Thymus (tissue), 11 donors: Measurements from ENCODE around the gene SLC25A41. TPM values are rescaled to one million over a fixed set of nuclear protein-coding genes. Genes with fewer than 3 reads are reported as not detected.

Source experiments
- DNase-seq, 9 donors: peaks; one replicate each; pipeline ENCODE4 v3.0.0-alpha.2; 2013; ENCODE audit warnings: low spot score in 9 of 9, low read depth in 6 of 9, missing footprints in 1 of 9
- H3K27ac ChIP-seq, 2 donors: one replicate each; pipeline ENCODE4 v1.5.1; 2013; ENCODE audit warnings: control low read depth in 1 of 2, low read depth in 1 of 2, low read length in 1 of 2, mild to moderate bottlenecking in 1 of 2, moderate library complexity in 1 of 2
- H3K27me3 ChIP-seq, 2 donors: one replicate each; pipeline ENCODE4 v1.5.1; 2013; ENCODE audit warnings: low read length in 1 of 2; ENCODE audit not compliant: control insufficient read depth in 2 of 2, insufficient read depth in 1 of 2
- H3K36me3 ChIP-seq, 2 donors: one replicate each; pipeline ENCODE4 v1.5.1; 2013; ENCODE audit warnings: low read length in 1 of 2, mild to moderate bottlenecking in 1 of 2, moderate library complexity in 1 of 2; ENCODE audit not compliant: control insufficient read depth in 2 of 2, insufficient read depth in 2 of 2
- H3K4me1 ChIP-seq, 2 donors: one replicate each; pipeline ENCODE4 v1.5.1; 2013; ENCODE audit warnings: low read length in 2 of 2; ENCODE audit not compliant: control insufficient read depth in 2 of 2, insufficient read depth in 2 of 2
- H3K4me3 ChIP-seq, 2 donors: one replicate each; pipeline ENCODE4 v1.5.1; 2013; ENCODE audit warnings: low read length in 2 of 2, control low read depth in 1 of 2, mild to moderate bottlenecking in 1 of 2
- H3K9me3 ChIP-seq, 2 donors: one replicate each; pipeline ENCODE4 v1.5.1; 2013; ENCODE audit warnings: low read length in 1 of 2, mild to moderate bottlenecking in 1 of 2; ENCODE audit not compliant: control insufficient read depth in 2 of 2, insufficient read depth in 1 of 2
- WGBS: extraction: QIAGEN DNeasy Blood & Tissue Kit; methylation state at CpG from one replicate; pipeline ENCODE4 v1.1.7; 2013; 5-methylcytosine and 5-hydroxymethylcytosine counted together
- polyA plus RNA-seq: library from polyadenylated mRNA; stranded (reverse); fragments of 200-250 nt; gene quantifications from one replicate; pipeline ENCODE4 v1.2.3, GENCODE V29; 2013
- total RNA-seq: library from RNA; stranded (reverse); fragments of 120-200 nt; gene quantifications from one replicate; pipeline ENCODE4 v1.2.4, GENCODE V29; 2013
- donor health status: healthy.

The SLC25A41 gene
- total and polyA plus RNA-seq, 2 donors, result 0.05 to 0.27 TPM

- 88% methylated on average over 15 of the region's 15 CpGs for WGBS
- peaks cover 4 to 17% of the 10 kb centered on the region in 2 donors for H3K4me1 ChIP-seq
- no peak overlapping the region for H3K4me3 ChIP-seq
- H3K27ac ChIP-seq, result no peak overlapping the region
- peaks cover 7 to 28% of the 10 kb centered on the region in 2 donors for H3K9me3 ChIP-seq
- peaks cover 13 to 20% of the 10 kb centered on the region in 2 donors for H3K36me3 ChIP-seq
- DNase-seq, result no peak
- H3K27me3 ChIP-seq, result no peaks in the 10 kb centered on the region
These were observed 22.4 kb upstream of the SLC25A41 start for GRCh38 chr19:6455924-6456323.

DNA sequence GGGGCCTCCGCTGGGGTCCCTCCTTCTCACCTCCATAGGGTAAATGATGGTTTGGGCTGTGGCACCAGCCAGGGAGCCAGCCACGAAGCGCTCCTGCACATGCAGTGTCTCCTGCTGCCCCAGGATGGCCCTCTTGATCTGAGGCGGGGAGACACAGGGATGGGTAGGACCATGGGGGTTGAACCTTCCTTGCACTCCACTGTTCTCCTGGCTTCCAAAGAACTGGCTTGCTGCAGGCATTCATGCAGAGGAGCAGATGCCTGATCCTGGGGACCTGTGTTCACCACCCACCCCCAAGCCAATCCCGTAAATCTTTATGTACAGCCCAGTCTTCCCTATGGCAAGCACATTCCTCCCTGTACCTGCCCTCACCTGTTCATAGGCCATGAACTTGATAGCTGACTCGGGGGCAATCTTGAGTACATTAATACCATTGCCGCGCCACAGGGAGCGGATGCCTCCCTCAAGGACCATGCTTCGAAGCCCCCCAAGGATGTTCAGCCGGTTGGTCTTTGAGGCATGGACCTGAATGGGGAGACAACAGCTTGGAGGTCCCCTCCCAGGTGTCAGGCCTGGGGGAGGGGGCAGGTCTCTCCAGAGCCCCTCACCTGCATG is 20.5 kb upstream of the SLC25A41 start:
- Histone ChIP-seq H3K4me1 (peaks cover 4 to 6% of the 10 kb centered on the region in 2 donors), H3K27me3 (no peaks in the 10 kb centered on the region), H3K27ac (no peak overlapping the region), H3K36me3 (peaks cover 13 to 20% of the 10 kb centered on the region in 2 donors), H3K9me3 (peaks cover 7 to 24% of the 10 kb centered on the region in 2 donors), H3K4me3 (no peak overlapping the region)
- no peak for DNase-seq
- 99% methylated on average over 11 of the region's 11 CpGs for WGBS

DNA sequence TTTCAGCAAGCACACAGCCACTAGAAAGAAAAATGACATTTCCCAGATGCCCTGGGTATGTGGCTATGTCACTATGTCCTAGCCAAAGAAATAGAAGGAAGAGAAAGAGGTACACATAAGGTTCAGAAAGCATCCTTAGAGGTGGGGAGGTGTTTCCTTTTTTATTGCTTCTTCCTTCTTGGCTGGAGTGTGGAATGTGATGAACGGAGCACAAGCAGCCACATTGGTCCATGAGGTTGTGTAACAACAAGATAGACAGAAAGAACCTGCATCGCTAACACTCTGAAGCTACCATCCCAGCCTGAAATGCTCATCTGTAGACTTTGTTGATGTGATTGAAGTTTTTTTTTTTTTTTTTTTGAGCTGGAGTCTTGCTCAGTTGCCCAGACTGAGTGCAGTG is 19.3 kb upstream of the SLC25A41 start:
- peaks cover 7 to 24% of the 10 kb centered on the region in 2 donors for H3K9me3 ChIP-seq
- WGBS, result 97% methylated on average over 2 of the region's 2 CpGs
- H3K4me3 ChIP-seq, result no peak overlapping the region
- DNase-seq, result no peak
- H3K27ac ChIP-seq, result no peak overlapping the region
- H3K4me1 ChIP-seq, result no peaks in the 10 kb centered on the region
- no peaks in the 10 kb centered on the region for H3K27me3 ChIP-seq
- H3K36me3 ChIP-seq, result peaks cover 13 to 20% of the 10 kb centered on the region in 2 donors

GRCh38 chr19:6452223-6452614 is 18.7 kb upstream of the SLC25A41 start:
- 97% methylated on average over 19 of the region's 19 CpGs for WGBS
- peaks cover 13 to 20% of the 10 kb centered on the region in 2 donors for H3K36me3 ChIP-seq

DNA sequence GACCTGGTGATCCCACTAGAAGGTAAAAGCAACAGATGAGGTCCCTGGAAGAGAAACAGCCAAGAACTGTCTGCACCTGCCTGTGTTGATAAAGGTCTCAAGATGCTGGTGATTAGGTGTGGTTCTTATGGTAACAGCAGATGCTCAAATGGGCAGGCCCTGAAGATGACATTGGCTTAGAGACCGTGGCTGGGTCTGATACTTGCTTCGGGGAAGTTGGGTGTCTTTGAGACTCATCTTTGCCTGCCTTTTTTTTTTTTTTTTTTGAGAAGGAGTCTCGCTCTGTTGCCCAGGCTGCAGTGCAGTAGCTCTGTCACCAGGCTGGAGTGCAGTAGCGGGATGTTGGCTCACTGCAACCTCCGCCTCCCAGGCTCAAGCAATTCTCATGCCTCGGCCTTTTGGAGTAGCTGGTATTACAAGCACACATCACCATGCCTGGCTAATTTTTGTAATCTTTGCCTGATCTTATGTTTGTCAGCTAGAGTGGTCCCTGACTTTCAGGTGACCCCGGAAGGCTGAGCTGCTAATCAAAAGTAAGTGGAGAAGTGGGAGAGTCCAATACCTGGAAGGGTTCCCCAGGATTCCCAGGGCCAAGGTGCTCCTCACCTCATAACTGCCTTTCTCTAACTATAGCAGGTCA is 18.1 kb upstream of the SLC25A41 start:
- WGBS, result 95% methylated on average over 7 of the region's 7 CpGs
- H3K4me3 ChIP-seq, result no peak overlapping the region
- DNase-seq, result no peak
- H3K9me3 ChIP-seq, result peaks cover 7 to 24% of the 10 kb centered on the region in 2 donors
- peaks cover 13 to 20% of the 10 kb centered on the region in 2 donors for H3K36me3 ChIP-seq
- H3K27me3 ChIP-seq, result no peaks in the 10 kb centered on the region
- H3K4me1 ChIP-seq, result no peaks in the 10 kb centered on the region
- H3K27ac ChIP-seq, result no peak overlapping the region

More at GRCh38 chr19:6452223-6452614, 18.7 kb upstream of the SLC25A41 start:
- no peak for DNase-seq
- Histone ChIP-seq H3K9me3 (peaks cover 7 to 24% of the 10 kb centered on the region in 2 donors), H3K27me3 (no peaks in the 10 kb centered on the region), H3K4me1 (no peaks in the 10 kb centered on the region), H3K4me3 (no peak overlapping the region), H3K27ac (no peak overlapping the region)

DNA sequence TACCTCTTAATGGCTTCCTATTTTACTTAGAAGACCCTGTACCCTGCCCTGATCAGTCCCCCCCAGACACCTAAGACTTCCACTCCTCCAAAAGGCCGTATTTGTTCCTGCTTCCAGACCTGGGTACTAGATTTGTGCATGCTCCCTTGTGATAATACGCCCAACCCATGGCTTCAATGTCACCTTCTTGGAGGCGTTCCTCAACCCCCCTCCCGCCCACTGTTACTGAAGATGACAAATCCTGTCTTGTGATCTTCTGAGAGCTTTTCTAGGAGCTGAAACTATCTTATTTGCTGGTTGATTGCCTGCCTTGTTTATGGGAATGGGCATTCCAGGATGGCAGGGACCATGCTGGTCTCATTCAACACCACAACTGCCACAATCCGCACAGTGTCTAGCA is 16.6 kb upstream of the SLC25A41 start:
- Histone ChIP-seq H3K9me3 (peaks cover 7 to 20% of the 10 kb centered on the region in 2 donors), H3K4me1 (no peaks in the 10 kb centered on the region), H3K27me3 (no peaks in the 10 kb centered on the region), H3K4me3 (no peak overlapping the region), H3K36me3 (peaks cover 10 to 16% of the 10 kb centered on the region in 2 donors), H3K27ac (no peak overlapping the region)
- 98% methylated on average over 5 of the region's 5 CpGs for WGBS
- no peak for DNase-seq

DNA sequence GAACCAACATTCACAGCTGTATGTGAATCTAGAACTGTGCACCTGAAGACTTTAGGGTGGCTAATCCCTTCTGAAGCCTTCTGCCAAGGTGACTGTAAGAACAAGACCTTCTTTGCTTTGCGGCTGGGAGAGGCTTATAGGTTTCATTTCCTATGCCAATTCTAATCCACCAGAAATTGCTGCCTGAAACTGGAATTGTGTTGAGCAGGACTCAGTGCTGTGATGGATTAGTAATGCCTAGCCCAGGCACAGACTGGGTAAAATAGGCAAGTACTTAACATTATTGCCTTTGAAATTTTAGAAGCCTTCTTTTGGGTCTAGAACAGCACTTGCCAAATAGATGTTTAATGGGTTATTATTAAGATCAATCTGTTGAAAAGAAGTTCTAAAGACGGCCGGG is 14.5 kb upstream of the SLC25A41 start:
- 98% methylated on average over 3 of the region's 3 CpGs for WGBS
- no peaks in the 10 kb centered on the region for H3K36me3 ChIP-seq
- no peak for DNase-seq

DNA sequence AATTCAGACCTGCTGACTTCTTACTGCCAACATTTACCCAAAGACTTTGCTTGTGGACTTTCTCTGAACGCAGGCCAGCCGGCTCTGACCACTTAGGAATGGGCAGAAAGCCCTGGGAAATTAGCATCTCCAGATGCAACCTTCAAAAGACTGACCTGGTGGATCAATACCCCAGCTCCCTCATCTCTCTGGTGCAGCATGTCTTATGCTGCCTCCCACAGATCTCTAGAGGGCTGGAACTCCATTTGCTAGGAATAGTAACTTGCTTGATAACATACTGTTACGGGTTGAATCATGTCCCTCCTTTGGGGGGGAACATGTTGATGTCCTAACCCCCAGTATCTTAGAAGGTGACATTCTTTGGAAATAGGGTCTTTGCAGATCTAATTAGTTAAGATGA is 12.9 kb upstream of the SLC25A41 start:
- Histone ChIP-seq H3K36me3 (no peaks in the 10 kb centered on the region), H3K4me3 (no peak overlapping the region), H3K27me3 (no peaks in the 10 kb centered on the region), H3K4me1 (no peaks in the 10 kb centered on the region), H3K27ac (no peak overlapping the region), H3K9me3 (peaks cover 0 to under 1% of the 10 kb centered on the region in 2 donors)
- WGBS, result 96% methylated on average over 3 of the region's 3 CpGs
- DNase-seq, result no peak

More for the DNA sequence above, 14.5 kb upstream of the SLC25A41 start:
- peaks cover 0 to 1% of the 10 kb centered on the region in 2 donors for H3K9me3 ChIP-seq
- H3K27ac ChIP-seq, result no peak overlapping the region
- H3K4me3 ChIP-seq, result no peak overlapping the region
- H3K4me1 ChIP-seq, result no peaks in the 10 kb centered on the region
- no peaks in the 10 kb centered on the region for H3K27me3 ChIP-seq

GRCh38 chr19:6443986-6444385 is 10.4 kb upstream of the SLC25A41 start:
- Histone ChIP-seq H3K4me1 (no peaks in the 10 kb centered on the region), H3K27me3 (no peaks in the 10 kb centered on the region), H3K9me3 (peaks cover 0 to 4% of the 10 kb centered on the region in 2 donors), H3K27ac (no peak overlapping the region), H3K4me3 (no peak overlapping the region), H3K36me3 (no peaks in the 10 kb centered on the region)
- DNase-seq, result no peak
- 94% methylated on average over 13 of the region's 13 CpGs for WGBS
